Right kidney (tissue), 9 donors: ENCODE data around the gene KCNIP1.
A peak's percentile ranks its signal among the peaks of the same experiment; 100 is the strongest.

Experiments used
- DNase-seq: peaks from one replicate; pipeline ENCODE4 v3.0.0-alpha.2; 2016
- long read RNA-seq, 8 donors: transcript quantifications; one replicate each; lab custom pipeline, GENCODE V29; 2026

Gene KCNIP1
- long read RNA-seq, donor 1, partial matches to known transcripts = 7 of 7 reads
- long read RNA-seq, donor 1, other reads (novel, unspliced or antisense) = 0 of 7 reads
- long read RNA-seq, donor 2 = 0 reads
- long read RNA-seq, donor 3 = 0 reads
- long read RNA-seq, donor 4, partial matches to known transcripts = 5 of 5 reads
- long read RNA-seq, donor 4, other reads (novel, unspliced or antisense) = 0 of 5 reads
- long read RNA-seq, donor 5 = 0 reads
- long read RNA-seq, donor 6 = 0 reads
- long read RNA-seq, donor 7, partial matches to known transcripts = 6 of 6 reads
- long read RNA-seq, donor 7, other reads (novel, unspliced or antisense) = 0 of 6 reads
- long read RNA-seq, donor 8 = 0 reads

- DNase-seq = peak; percentile 82
These were observed at the start of gene KCNIP1 for GRCh38 chr5:170503990-170504596. KCNIP1 (plus strand) TSS chr5:170504020.

- no peak for DNase-seq
These were observed 40.4 kb upstream of the KCNIP1 start for GRCh38 chr5:170463426-170463825.

DNA sequence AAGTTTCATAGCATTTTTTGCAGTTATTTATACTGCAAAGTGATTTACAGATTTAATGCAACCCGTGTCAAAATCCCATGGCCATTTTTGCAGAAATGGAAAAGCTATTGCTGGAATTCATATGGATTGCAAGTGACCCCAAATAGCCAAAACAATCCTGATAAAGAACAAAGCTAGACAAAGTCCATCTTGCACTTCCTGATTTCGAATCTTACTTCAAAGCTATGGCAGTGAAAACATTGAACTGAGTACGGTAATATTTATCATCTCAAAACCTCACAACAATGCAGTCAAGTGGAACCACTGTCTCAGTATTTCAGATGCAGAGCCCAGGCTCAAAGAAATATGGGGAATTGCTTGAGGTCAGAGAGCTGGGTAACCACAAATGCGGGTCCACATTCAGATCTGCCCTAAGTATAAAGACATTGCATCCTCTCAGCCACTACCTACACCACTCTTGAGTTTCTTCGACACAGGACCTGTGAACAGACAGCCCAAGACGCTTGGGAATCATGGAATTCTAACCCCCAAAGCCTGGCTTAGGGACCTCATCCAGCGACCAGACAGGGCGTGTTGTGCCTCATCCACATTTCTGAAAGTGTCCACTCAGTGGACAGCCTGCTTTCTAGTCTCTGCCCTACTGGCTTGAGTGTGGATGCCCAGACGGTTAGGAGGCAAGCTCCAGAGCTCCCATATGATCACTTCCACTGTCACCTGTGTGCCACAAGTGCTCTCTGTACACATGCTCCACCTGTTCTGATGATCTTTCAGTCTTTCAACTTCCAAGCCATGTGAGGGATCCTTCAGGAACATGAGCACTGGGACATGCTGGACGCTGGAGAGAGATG, 39.3 kb upstream of the KCNIP1 start:
- DNase-seq = no peak

- no peak for DNase-seq
These were observed 37.3 kb upstream of the KCNIP1 start for GRCh38 chr5:170466553-170466952.

GRCh38 chr5:170466988-170467707, 36.7 kb upstream of the KCNIP1 start:
- no peak for DNase-seq

DNA sequence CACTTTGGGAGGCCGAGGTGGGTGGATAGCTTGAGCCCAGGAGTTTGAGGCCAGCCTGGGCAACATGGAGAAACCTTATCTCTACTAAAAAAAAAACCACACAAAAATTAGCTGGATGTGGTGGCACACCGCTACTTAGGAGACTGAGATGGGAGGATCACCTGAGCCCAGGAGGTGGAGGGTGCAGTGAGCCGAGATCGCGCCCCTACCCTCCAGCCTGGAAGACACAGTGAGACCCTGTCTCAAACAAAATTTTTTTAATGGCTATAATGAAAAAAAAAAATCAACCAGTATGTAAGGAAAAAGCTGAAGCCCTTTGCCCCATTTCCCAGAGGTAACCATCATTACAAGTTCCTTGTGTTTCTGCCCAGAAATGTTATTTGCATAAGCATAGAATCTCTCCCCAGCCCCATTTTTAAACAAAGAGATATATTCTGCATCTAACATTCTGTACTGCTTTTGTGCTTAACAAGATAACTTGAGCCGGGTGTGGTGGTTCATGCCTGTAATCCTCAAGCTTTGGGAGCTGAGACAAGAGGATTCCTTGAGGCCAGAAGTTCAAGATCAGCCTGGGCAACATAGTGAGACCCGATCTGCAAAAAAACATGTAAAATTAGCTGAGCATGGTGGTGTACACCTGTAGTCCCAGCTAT, 35.1 kb upstream of the KCNIP1 start:
- DNase-seq = no peak

- no peak for DNase-seq
These were observed 34.4 kb upstream of the KCNIP1 start for GRCh38 chr5:170469414-170469813.

DNA sequence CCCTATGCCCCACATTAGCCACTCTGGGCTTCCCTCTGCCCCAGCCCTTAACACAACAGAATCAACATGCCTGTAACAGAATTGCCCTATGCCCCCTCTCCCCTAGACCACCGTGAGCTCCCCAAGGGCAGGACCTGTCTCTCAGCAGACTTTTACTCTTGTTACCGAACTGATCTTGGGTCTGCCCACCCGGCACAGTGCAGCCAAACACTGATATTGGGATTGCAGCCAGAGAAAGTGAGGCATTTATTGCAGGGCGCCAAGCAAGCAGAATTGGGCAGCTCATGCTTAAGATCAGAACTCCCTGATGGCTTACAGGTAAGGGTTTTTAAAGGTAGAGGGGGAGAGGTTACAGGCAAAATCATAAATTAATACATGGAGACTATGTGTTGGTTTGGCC, 33.5 kb upstream of the KCNIP1 start:
- DNase-seq = no peak

- DNase-seq = no peak
These were observed 32.9 kb upstream of the KCNIP1 start for GRCh38 chr5:170470808-170471404.

GRCh38 chr5:170471551-170472178, 32.2 kb upstream of the KCNIP1 start:
- DNase-seq = no peak

- no peak for DNase-seq
These were observed 30.2 kb upstream of the KCNIP1 start for GRCh38 chr5:170473642-170474041.

- no peak for DNase-seq
These were observed 29.1 kb upstream of the KCNIP1 start for GRCh38 chr5:170474489-170475274.

DNA sequence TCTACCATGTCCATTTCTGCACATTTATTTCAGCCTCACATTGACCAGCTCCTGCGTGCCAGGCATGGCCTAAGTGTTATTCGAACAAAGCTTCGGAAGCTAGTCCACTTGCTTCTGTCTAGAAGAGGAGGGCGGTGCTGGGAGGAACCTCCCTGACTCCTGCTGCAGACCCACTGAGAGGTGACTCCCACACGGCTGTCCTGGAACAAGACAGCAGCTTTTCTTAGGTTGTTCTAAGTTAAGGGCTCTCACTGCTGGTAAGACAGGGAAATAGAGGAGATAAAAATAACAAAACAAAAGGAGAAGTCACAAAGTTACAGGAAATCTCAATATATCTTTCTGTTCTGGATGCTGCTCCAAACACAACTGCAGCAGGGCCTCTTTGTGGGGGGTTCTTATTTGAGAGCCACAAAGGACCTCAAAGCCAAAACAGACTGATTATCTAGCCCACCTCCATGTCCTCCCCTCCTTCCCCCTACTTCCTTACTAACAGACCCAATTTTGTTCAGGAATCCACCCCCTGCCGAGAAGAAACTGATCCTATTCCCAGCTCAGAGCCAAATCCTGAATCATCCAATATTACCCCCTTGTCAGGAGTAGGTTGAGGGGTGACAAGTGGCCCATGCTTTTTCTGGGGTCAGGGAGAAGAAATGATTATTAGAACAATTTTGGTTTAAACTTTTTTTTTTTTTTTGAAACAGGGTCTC, 28.4 kb upstream of the KCNIP1 start:
- no peak for DNase-seq

DNA sequence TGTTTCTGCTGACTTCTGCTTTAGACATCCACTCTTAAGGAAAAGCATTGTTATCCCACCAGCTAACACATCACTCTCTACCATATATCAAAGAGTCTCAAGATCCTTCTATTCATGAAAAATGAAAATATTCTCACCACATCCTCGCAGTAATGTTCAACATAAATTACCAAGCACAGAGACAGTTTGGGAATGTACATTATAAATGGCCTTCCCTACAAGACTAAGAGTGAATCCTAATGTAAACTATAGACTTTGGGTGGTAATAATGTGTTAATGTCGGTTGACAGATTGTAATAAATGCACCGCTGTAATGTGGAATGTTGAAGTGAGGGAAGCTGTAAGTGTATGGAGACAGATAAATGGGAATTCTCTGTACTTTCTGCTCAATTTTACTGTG, 27.1 kb upstream of the KCNIP1 start:
- DNase-seq = no peak

DNA sequence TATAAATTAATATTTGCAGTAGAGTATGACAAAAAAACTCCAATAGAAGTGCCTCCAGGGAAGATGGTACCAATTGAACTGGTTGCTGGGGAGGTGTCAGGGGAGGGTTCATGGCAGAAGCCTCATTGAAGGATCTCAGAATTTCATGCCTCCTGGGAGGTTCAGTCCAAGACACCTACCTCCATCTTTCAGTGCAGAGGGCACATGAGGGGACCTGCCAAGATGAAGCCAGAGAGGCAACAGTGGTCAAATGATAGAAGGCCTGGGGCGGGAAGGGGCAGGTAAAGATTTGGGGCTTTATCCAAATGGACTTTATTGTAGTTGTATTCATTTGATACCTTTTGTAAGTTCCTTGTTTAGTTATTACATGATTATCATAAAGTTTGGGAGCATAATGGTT, 25.9 kb upstream of the KCNIP1 start:
- no peak for DNase-seq

- DNase-seq = no peak
These were observed 25.5 kb upstream of the KCNIP1 start for GRCh38 chr5:170478306-170478705.

DNA sequence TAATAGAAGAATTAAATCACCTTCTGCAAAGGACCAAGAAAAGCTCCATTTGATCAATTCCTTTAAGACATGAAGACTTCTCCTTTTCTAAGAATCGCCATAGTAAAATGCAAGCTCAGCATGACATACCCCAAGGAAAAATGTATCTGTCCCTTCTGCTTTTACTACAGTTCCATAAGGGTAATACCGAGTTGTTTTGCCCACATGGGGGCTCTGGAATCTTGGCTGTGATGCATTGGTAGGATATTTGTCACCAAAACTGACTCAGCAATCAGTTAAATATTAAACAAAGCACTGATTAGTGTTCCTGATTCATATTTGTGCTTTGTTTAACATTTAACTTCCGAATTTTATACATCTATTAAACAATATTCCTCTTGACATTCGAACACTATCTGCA, 24.3 kb upstream of the KCNIP1 start:
- no peak for DNase-seq

DNA sequence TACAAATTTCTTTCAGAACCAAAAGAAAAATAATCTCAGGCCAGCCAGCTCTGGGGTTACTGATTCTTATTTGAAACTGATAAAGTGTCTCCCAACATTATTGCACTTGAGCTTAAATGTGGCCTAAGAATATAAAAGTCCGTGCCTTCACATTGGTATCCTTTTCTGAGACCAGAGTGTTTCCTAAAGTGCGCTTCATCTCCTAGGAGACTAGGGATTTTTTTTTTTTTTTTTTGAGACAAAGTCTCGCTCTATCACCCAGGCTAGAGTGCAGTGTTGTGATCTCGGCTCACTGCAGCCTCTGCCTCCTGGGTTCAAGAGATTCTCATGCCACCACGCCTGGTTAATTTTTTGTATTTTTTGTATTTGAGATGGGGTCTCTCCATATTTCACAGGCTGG, 23.6 kb upstream of the KCNIP1 start:
- no peak for DNase-seq

DNA sequence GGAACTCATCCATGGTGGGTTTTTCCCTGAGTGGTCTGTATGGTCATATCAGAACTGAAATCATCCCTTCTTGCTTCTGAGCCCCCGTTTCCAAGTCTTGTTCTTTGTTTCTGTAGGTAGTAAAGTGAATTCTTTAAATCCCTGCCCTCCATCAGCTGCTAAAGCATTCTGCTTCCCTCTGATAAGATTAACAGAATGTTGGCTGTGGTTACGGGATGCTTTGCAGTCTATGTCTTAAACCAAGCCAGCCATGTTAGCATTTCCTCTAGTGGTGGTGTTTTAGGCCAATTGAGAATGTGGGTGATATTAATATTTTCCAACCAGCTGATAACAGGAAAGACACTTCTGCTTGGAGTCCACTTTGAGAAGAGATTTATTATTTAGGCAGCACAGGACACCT, 22.0 kb upstream of the KCNIP1 start:
- no peak for DNase-seq

DNA sequence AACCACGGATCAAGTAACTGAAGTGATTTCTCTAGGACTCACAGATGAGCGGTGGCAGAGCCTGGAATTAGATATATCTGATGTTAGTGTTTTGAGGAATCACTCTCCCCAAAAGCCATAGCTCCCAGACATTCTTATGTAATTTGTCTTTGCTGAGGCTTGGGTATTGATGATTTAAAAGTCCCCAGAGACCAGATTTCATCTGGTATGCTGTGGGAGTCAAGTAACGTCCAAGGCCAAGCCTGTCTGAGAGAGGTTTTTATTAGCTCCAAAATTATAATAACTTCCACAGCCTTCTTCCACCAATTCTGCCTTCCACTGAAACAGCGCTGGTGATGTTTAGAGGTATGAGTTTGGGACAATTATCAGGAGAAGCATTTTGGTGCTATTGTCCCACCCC, 21.3 kb upstream of the KCNIP1 start:
- no peak for DNase-seq
